ENCODE data around the gene PLD3.

PLD3 gene

DNA sequence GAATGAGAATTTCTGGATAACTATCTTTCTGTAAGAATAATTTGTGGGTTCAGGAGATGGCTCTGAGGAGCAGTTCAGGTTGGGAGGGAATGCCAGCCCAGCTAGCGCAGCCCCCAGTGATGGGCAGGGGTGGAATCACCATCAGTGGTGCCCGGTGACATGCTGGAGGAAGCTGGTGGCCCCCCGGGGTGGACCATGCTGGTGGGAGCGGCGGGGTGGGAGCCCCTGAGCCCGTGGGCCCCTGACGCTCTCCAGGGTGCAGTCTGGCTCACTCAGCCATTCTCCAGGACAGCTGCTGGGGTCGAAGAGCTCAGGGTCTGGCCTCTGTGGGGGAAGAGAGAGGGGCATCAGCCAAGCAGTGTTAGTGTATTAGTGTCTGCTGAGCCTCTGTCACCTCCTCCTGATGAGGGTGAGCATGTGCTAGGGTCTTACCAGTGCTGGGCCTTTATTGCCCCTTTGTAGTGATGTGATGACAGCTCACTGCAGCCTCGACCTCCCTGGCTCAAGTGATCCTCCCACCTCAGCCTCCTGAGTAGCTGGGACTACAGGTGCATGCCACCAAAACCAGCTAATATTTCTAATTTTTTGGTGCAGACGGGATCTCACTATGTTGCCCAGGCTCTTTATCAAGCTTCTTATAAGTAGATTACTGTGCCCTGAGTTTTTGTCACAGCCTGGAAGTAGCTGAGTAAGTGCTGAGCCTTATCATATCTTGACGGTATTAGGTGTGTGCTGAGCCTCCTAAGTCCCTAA, 31.1 kb downstream of the PLD3 start:
- TF ChIP-seq, protein P1, sequence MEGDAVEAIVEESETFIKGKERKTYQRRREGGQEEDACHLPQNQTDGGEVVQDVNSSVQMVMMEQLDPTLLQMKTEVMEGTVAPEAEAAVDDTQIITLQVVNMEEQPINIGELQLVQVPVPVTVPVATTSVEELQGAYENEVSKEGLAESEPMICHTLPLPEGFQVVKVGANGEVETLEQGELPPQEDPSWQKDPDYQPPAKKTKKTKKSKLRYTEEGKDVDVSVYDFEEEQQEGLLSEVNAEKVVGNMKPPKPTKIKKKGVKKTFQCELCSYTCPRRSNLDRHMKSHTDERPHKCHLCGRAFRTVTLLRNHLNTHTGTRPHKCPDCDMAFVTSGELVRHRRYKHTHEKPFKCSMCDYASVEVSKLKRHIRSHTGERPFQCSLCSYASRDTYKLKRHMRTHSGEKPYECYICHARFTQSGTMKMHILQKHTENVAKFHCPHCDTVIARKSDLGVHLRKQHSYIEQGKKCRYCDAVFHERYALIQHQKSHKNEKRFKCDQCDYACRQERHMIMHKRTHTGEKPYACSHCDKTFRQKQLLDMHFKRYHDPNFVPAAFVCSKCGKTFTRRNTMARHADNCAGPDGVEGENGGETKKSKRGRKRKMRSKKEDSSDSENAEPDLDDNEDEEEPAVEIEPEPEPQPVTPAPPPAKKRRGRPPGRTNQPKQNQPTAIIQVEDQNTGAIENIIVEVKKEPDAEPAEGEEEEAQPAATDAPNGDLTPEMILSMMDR (IDR thresholded peaks at IDR 0.05) = no peak
- no peak for TF ChIP-seq ZFX (IDR thresholded peaks at IDR 0.05; ENCODE audit: borderline replicate concordance)
- no peak overlapping the region for H3K27ac ChIP-seq

DNA sequence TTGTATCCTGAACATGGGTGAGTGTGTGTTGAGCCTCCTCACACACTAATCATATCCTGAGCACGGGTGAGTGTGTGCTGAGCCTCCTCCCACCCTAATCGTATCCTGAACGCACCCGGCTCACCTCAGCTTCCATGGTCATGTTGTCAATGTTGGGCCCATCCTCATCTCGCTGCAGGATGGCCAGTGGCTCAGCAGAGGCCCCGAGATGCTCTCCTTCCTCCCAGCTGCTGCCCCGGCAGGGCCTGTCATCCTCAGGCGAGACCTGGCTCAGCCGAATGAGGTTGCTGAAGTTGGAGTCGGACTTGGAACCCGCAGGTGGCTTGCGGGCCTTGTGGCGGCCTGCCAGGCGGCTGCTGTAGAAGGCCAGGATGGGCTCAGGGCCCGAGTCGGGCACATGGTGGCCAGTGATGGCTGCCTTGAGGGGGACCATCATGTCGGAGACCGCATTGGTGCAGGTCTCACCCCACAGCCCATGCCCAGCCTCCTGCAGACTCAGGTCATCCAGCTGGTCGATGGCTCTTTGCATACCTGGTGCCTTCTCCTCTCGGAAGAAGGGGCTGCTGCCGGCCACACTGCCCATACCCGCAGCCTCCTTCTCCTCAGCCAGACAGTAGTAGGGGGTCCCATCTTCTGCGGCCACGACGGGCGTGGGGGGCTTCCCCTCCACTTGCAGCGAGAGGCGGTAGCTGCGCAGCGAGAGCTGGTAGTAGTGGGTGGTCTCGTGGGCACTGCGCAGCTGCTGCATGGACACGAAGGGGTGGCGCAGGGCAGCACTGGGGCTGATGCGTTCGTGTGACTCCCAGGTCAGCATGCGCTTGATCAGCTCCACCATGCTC, 31.9 kb downstream of the PLD3 start:
- TF ChIP-seq, protein P1 (IDR thresholded peaks at IDR 0.05) = no peak
- TF ChIP-seq ZFX (IDR thresholded peaks at IDR 0.05; ENCODE audit: borderline replicate concordance) = no peak
- no peak overlapping the region for H3K27ac ChIP-seq

DNA sequence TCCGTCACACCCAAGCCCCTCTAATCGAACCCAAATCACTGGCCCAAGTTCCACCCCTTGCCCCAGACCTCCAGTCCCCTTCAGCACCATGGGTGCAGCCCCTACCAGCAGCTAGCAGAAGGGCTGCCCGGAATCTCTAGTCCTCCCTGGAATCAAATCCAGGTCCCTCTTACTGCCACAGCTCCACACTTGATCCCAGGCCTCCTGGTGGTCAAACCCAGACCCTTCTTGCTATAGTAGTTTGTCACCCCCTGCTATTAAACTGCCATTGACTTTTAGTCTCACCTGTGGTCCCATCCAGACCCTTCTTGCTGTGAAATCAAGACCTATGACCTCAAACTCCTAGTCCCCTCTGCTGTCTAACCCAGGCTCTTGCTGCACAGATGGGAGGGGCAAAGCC, 32.8 kb downstream of the PLD3 start:
- no peak overlapping the region for H3K27ac ChIP-seq
- TF ChIP-seq, protein P1 (IDR thresholded peaks at IDR 0.05) = no peak
- TF ChIP-seq ZFX (IDR thresholded peaks at IDR 0.05; ENCODE audit: borderline replicate concordance) = no peak

DNA sequence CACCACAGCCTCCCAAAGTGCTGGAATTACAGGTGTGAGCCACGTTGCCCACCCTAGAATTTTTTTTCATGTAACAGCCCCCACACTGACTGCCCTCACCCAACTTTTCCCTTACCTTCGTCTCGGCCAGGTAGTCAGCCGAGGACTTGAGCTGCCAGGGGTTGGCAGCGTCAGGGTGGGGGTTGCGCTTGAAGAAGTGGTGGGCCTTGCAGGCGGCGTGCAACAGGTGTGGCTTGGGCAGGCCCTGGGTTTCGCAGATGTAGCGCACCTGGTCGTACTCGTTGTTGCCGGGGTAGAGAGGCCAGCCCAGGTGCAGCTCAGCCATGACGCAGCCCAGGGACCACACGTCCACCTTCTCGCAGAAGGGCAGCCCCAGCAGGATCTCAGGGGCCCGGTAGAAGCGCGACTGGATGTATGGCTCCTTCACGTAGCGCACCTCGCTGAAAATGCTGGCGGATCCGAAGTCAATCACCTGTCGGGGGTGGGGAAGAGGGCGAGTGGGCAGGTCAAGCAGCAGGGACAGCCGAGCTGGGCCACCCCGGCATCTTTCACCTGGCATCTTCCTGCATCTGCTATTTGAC, 35.3 kb downstream of the PLD3 start:
- TF ChIP-seq, protein P1 (IDR thresholded peaks at IDR 0.05) = no peak
- TF ChIP-seq ZFX (IDR thresholded peaks at IDR 0.05; ENCODE audit: borderline replicate concordance) = no peak

DNA sequence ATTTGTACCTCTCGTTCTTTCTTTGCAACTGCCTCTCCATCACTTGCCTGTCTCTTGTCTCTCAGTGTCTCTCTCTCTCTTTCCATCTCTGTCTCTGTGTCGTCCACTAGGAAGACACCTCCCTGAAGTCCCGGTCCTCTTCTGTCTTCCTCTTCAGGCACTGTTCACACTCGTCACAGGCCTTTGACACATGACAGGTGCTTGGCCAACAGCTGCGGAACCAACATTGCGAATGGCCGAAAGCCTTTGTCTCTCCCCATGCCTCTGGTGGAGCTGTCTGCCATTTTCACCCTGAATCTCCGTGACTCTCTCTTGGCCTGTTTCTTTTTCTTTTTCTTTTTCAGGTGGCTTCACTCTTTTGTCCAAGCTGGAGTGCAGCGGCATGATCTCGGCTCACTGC, 38.7 kb downstream of the PLD3 start:
- H3K27ac ChIP-seq = no peak overlapping the region
- TF ChIP-seq ZFX (IDR thresholded peaks at IDR 0.05; ENCODE audit: borderline replicate concordance) = no peak
- TF ChIP-seq, protein P1 (IDR thresholded peaks at IDR 0.05) = no peak

More for the DNA sequence above, 35.3 kb downstream of the PLD3 start:
- H3K27ac ChIP-seq = no peak overlapping the region

DNA sequence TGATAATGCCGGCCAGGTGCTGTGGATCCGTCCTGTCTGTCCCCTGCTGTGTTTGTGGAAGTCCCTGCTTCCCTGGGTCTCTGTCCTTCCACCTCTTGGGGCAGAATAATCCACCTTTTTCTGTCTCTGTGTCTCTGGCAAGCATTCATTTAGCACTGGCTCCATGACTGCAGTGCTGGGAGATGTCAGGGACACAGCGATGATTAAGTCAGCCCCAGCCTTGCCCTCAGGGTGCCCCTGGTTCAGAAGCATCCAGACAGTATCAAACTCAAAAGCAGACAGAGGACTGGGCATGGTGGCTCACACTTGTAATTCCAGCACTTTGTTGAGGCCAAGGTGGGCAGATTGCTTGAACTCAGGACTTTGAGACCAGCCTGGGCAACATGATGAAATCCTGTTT, 40.0 kb downstream of the PLD3 start:
- H3K27ac ChIP-seq = no peak overlapping the region
- TF ChIP-seq ZFX (IDR thresholded peaks at IDR 0.05; ENCODE audit: borderline replicate concordance) = no peak
- TF ChIP-seq, protein P1 (IDR thresholded peaks at IDR 0.05) = no peak

Data from 22Rv1 (cell line).